NCI-H2196 treated with DMSO at 0.1 percent for 48 hours (cell line): ENCODE results near the gene CLIC1.

Experiments used
- DNase-seq: peaks from one replicate; lab custom pipeline; 2025; ENCODE audit not compliant: unreplicated experiment; lab: John Stamatoyannopoulos, UW

Gene CLIC1

DNA sequence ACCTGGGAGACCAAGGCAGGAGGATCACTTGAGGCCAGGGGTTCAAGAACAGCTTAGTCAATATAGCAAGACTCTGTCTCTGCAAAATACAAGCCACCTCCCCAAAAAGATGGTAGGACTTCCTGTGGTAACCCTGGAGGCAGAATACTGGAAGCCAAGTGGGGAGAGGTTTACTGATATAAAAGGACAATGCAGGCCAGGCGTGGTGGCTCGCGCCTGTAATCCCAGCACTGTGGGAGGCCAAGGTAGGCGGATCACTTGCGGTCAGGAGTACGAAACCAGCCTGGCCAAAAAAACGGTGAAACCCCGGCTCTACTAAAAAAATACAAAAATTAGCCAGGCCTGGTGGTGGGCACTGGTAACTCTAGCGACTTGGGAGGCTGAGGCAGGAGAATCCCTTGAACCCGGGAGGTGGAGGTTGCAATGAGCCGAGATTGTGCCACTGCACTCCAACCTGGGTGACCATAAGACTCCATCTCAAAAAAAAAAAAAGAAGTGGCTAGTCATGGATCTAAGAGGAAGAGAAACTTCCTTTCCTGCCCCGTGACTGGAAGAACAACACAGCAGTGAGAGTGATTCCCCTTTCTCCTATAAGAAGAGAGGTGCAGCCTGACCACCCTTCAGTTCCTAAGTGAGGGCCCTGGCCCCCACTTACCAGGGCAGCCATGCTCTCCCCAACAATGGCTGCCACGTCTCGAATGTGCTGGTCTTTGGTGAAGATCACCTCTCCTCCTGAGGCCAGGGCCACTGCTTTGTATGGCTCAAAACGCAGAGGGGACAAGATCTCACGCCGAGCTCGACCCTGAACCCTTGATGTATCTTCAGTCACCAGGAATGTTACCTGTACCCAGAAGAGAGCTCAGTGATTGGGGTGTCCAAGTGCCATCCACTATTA lies 32.3 kb upstream of the CLIC1 start:
- no peak for DNase-seq

DNA sequence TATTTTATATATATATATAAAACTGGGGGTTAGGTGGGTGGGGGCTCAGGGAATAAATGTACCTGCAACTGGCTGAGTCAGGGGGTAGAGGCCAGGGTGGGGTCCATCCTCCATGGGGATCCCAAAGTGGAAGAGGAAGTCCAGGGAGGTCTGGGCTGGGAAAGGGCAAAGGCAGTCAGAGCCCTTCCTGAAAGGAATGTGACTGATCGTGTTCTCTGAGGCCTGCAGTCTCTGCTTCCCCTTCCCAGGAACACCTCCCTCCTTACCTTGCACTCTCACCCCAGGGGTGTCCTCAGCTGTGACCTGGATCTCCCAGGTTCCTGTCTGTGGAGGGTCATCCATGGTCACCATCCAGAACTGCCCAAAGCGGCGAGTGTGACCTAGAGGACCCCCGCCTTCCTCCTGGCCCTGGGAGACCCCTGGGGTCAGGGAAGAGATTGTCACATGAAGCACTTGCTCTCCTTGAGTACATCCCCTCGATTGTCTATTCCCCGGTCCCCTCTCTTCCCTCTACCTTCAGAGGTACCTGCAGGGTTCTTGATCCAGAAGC lies 30.8 kb upstream of the CLIC1 start:
- DNase-seq: no peak

DNA sequence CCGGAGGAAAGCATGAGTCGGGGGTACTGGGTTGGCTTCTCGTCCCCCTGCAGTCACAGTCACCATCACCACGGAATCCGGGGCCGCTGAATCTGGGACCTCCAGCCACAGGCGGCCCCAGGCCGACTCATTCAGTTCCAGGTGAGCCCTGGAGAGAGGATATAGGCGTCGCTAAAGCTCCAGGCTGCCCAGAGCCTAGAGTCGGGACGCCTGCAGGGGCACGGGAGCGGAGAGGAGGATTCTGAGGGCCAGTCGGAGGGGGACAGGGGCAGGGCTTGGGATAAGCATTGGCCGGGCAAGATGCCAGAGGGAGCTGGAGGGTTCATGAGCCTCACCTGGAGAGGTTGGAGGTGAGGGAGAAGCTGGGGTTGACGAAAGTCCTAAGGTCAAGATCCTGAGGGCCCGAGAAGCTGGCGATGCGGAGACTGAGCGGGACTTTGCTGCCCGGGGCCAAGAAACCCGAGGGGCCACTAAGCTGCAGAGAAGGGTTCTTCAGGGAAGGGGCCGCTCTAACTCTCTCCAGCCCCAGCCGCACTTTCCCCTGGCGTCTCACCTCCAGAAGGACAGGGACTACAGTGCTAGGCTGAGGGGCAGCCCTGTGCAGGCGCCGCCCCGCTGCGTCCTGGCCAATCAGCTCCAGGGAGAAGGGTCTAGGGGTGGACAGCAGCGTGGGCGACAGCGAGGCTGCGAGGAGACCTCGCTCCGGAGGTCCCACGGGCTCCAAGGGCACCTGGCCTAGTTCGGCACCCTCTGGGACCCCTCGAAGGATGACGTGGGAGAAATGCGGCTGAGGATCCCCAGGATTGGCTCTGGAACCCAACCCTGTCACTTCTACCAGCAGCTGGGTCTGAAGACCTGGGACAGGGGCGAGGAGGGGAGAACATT lies 29.8 kb upstream of the CLIC1 start:
- no peak for DNase-seq

DNA sequence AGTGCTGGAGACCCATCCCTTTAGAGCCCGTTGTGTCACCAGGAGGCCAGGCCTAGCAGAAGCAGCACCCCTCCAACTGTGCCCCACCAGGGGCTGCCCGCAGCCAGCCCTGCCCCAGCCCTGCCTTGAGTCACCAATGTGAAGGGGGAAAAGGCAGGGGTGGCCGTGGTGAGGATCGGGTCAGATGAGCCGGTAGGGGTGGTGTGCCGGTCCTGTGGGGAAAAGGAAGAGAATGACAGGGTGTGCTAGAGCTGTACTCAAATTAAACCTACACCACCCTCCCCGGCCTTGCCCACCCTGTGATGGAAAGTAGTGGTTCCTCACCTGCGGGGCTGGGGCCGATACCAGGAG lies 29.2 kb upstream of the CLIC1 start:
- DNase-seq: no peak

DNA sequence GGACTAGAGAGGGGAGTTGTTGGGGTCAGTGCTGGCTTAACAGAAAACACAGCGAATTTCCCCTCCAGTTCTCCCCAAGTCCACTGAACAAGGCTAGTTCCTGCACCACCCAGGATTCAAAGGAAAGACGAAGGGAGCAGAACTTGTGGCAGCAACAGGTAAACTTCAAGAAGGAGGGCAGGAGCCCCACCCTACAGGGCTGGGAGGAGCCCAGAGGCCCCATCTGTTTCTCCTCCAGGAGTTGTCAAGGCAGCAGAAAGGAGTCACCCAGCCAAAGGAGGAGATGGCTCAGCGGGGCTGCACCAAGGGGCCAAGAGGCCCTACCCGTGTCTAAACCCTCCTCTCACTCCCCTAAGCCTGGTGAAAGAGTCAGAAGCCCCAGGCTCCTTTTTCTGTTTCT lies 27.9 kb upstream of the CLIC1 start:
- no peak for DNase-seq

DNA sequence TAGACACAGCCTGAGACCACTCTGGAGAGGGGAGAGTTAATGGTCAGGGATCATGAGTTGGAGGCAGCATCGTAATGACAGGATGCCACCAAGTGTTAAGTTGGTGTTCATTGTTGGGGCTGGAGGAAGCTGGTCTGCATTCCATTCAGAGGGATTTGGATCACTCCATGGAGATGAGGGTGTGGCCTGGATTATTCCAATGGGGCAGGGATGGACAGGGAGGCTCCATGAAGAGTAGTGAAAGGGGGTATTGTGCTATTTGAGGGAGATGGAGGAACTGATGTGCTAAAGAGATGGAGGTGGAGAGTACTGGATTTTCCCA lies 27.2 kb upstream of the CLIC1 start:
- DNase-seq: no peak

DNA sequence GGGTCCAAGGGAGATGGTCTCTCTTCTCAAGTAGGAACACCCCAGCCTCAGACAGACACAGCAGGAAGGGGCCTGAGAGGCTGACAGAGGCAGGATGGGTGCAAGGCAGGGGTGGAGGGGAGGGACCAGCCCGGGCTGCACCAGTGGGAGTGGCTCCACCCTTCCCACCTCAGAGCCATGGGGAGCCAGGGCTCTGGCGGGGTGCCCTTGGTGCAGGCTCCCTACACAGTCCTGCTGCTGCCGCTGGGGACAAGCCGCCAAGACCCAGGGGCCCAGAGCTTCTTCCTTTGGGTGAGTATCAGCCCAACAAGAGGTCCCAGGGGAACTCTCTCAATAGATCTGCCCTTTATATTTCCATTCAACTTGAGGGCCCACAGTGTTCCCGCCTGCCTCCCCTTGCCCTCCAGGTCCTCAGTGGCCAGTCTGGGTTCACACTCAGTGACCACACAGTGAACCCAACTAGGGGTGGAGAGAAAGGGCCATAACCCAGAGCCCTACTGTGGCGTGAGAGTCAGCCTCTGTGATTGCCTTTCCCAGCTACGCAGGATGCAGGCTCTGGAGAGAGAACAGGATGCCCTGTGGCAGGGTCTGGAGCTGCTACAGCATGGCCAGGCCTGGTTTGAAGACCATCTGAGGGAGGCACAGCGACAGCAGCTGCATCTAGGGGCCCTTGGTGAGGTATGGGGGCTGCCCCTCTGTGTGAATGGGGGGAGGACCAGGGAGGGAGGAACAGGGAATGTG lies 26.7 kb upstream of the CLIC1 start:
- no peak for DNase-seq

DNA sequence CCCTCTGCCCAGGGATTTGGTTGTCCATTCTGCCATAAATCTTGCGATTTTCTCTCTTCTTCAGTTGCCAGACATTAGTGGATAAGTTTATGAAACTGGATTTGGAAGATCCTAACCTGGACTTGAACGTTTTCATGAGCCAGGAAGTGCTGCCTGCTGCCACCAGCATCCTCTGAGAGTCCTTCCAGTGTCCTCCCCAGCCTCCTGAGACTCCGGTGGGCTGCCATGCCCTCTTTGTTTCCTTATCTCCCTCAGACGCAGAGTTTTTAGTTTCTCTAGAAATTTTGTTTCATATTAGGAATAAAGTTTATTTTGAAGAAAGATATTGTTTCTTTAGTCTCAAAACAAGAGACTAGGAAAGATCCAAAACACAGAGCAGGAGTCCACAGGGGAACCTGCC lies 26.0 kb upstream of the CLIC1 start, which contains the start of gene SAPCD1:
TSS of gene SAPCD1 (plus strand) at position 301 of the 400 bp plus-strand sequence. CDS start 399 bp downstream, outside the sequence.
- DNase-seq: no peak

DNA sequence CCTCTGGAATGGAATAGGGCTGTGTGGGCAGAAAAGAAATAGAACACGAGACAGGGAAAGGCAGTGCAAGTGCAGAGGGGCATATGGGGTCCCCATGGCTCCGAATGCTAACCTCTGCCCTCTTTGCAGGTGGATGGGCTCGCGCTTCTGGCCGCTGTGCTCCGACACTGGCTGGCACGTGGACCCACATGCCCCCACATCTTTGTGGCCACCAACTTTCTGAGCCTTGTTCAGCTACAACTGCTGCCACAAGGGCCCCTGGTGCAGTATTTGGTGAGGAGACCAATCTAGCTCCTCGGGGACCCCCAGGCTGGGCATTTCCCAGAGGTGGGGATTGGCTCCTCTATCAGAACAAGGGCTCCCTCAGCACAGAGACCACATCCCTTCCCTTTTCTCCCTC lies 25.0 kb upstream of the CLIC1 start:
- no peak for DNase-seq

DNA sequence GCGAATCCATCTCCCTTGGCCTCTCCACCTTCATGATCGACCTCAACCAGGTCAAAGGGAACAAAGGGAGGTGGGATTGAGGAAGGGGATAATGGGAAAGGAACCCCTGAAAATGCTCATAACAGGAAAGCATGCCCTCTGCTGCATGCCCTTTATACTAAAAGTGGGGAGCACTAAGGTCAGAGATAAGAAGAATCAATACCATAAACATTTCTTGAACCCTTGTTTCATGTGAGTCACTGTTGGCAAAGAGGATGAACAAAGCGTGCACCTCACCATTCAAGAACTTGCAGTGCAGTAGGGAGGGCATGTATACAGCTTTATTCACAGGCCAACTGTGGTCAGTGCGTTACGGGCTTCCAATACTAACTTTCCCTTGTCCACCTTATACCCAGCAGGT lies 24.5 kb upstream of the CLIC1 start:
- DNase-seq: no peak

DNA sequence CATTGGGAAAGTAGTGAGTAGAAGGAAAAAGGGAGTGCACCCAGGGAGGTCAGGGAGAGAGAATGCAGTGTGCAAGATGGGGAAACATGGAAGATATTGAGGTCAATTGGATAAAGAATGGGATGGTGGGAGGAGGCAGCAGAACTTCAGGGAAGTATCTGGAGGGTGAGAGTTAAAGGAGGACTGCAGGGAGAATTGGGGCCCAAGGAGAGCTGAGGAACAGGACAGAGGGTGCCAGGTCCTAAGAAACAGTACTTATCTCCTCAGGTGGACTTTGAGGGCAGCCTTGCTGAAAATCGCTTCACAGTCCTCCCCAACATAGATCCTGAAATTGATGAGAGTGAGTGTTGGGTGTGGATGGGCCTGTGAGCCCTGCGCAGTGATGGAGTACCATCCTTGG lies 22.0 kb upstream of the CLIC1 start:
- no peak for DNase-seq

DNA sequence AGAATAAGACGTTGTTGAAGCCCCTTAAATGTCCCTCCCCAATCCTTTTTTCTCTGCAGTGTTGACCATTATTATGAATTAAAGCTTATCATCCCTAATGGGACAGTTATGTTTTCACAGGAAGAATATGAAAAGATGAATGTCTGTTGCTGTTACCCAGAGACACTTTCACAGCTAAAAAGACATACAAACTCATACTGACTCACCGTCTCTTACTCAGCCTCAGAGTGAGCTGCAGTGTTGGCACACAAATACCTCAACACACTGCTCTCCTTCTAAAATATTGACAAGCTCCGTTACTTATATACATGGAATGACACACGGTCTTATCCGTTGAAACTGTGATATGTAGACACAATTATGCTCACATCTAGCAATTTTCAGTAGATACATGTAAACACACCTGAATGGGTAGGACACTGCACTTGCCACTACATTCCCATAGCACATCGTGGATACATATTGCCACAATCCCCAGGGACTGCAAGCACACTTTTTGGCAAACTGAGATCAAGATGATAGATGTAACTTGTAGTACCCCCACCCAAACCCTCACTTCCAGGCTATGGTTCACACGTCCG lies 16.5 kb upstream of the CLIC1 start:
- DNase-seq: no peak

DNA sequence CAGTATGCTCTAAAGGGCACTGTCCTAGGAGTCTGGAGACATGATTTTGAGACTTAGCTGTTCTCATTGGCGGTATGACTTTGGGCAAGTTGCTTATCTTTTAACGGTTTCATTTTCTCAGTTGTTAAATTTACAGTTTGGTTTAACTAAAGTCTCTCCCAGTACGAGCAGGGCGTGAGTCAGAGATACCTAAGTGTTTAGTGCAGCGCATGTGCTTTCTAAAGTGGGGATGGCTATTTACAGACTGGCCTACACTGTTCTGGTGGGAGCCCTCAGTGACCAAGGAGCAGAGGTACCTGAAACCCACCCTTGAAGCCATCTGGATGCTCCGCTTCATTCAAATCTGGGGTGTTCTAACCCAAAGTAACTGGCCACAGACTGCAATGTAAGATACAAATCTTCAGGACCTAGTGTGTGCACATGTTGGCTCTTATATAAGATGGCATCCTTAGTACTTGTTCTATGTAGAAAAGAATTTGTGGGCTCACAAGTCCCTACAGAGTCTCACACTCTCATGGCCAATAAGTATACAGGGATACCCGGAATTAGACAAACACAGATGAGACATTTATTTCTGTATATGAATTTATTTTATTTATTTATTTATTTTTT lies 14.2 kb upstream of the CLIC1 start:
- no peak for DNase-seq

DNA sequence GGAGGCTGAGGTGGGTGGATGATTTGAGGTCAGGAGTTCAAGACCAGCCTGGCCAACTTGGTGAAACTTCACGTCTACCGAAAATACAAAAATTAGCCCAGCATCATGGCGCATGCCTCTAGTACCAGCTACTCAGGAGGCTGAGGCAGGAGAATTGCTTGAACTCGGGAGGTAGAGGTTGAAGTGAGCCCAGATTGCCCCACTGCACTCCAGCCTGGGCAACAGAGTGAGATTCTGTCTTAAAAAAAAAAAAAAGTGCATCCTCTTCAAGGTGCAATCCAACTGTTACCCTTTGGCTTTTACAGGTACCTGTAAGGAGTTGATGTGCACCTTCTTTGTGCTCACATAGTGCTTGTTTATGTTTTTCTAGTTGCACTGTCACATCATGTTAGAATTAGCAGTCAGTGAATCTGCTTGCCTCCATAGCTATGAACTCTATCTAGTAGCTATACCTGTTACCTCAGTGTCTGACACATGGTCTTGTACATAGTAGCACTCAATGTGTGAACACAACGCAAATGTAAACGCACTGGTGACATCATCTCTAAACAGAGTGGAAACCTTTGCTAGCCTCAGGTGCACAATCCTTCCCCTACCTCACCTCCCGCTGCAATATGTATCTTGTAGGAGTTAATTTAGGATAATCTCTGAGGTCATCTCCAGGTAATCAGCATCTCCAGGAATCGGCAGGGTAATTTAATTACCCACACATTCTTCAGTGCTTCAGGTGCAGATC lies 13.1 kb upstream of the CLIC1 start:
- DNase-seq: no peak

DNA sequence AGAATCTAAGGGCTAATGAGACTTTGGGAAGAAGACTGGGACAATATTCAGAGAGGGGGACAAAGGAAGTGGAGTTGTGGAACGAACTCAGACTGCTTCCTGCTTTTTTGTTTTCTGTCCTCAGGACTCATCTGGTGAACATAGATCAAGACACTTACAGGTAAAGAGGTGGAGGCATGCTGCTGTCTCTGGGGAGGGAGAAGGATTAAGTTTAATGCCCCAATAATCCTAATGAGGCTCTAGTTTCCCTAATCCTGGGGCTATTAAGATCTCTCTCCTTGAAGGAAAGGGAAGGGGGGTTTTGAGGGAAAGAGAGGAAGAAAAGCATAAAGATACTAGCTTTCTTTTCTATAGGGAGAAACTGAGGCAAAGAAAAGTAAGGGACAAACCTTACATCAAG lies 8.1 kb upstream of the CLIC1 start:
- no peak for DNase-seq

DNA sequence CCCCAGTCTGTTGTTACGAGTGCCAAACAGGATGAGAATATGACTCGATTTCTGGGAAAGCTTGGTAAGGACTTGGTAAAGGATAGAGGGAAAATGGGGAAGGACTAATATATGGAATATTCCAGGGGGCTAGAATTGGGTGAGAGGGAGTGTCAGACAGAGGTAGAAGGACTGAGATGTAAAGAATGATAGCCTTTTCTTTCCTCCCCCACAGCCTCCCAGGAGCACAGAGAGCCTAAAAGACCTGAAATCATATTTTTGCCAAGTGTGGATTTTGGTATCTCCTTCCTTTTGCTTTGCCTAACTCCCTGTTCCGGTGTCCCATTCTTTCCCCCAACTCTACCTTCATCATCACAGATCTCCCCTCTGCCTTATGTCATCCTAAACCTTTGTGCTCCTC lies 6.6 kb upstream of the CLIC1 start:
- DNase-seq: no peak

DNA sequence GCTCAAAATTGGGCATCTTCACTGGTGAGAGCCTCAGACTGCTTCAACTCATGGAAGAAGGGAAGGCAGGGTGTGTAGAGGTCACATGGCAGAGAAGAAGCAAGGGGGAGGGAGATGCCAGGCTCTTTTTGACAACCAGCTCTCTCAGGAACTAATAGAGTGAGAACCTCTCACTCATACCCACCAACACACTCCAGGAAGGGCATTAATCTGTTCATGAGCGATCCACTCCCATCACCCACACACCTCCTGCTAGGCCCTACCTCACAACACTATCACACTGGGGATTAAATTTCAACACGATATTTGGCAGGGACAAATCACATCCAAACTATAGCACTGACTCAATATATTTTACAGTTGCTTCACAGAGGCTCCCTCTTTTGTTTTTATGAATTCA lies 5.5 kb upstream of the CLIC1 start:
- DNase-seq: no peak

DNA sequence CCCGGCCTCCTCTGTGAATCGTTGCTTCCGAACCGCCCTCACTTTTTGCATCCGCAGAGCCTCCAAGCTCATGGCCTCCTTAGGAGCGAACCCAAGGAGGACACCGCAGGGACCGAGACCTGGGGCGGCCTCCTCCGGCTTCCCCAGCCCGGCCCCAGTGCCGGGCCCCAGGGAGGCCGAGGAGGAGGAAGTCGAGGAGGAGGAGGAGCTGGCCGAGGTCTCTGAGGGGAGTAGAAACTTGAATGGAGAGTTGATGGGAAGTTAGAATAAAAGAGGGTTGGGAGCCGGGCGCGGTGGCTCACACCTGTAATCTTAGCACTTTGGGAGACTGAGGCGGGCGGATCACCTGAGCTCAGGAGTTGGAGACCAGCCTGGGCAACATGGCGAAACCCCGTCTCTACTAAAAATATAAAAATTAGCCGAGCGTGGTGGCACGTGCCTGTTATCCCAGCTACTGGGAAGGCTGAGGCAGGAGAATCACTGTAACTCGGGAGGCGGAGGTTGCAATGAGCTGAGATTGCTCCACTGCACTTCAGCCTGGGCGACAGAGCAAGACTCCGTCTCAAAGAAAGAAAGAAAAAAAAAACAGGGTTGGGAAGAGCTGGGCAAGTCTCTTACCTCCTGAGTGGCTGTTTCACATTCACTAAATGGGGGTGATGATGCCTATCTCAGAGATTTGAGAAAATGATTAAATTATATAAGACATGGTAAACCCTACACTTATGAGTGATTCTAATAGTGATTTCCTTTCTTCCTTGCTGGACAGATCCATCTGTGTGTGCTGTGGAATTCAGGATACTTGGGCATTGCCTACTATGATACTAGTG lies 4.3 kb upstream of the CLIC1 start:
- no peak for DNase-seq
